ENCODE results near the gene GPC6.
"Not testable (repeated sequence)": the region's sequence is repeated elsewhere in the genome, so short reads cannot be mapped to it uniquely, and the experiment has no call there.

The GPC6 gene

DNA sequence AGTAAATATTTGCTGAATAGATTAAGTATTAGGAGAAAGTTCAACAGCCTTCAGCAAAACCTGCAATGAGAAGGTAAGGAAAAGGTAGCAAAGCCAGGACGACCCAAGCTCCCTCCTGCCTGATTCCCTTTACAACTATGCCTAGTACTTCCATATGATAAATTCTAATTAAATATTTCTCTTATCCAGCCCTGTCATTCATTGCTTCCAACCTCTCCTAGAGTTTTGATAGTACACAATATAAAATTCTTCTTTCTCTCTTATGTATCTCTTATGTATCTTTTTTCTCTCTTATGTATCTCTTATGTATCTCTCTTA lies 1065.7 kb downstream of the GPC6 start:
- Histone ChIP-seq H3K9me3 (ENCODE audit: control insufficient read depth, insufficient read depth, low read length) (no peaks in the 10 kb centered on the region), H3K36me3 (ENCODE audit: insufficient read depth, low read length) (no peaks in the 10 kb centered on the region), H3K9ac (ENCODE audit: low read depth, low read length) (no peak overlapping the region), H3K4me1 (ENCODE audit: insufficient read depth, low read length) (no peaks in the 10 kb centered on the region)

GRCh38 chr13:94296471-94296870 lies 1069.9 kb downstream of the GPC6 start:
- no peaks in the 10 kb centered on the region for H3K36me3 ChIP-seq (ENCODE audit: insufficient read depth, low read length)
- H3K9me3 ChIP-seq (ENCODE audit: control insufficient read depth, insufficient read depth, low read length), result no peaks in the 10 kb centered on the region
- H3K4me1 ChIP-seq (ENCODE audit: insufficient read depth, low read length), result no peaks in the 10 kb centered on the region
- H3K9ac ChIP-seq (ENCODE audit: low read depth, low read length), result no peak overlapping the region

DNA sequence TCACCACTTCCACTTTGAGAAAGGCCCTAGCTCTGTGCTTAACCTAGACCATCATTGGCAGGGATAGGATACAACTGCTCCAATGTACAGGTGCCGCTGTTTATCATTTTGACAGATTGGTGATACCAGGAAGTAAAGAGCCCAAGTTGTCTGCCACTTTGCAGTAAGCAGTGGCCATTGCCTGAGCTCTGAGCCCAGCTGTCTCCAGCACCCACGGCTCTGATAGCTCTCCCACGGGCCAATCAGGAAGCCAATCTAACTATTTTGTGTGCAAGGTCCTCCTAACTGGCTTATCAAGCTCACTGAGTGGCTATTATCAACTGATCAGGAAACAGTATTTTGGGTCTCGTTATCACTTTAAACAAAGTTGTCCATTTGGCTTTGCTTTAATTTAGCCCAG lies 1071.7 kb downstream of the GPC6 start:
- Histone ChIP-seq H3K4me1 (ENCODE audit: insufficient read depth, low read length) (no peaks in the 10 kb centered on the region), H3K9me3 (ENCODE audit: control insufficient read depth, insufficient read depth, low read length) (no peaks in the 10 kb centered on the region), H3K9ac (ENCODE audit: low read depth, low read length) (no peak overlapping the region), H3K36me3 (ENCODE audit: insufficient read depth, low read length) (no peaks in the 10 kb centered on the region)

- Histone ChIP-seq H3K36me3 (ENCODE audit: insufficient read depth, low read length) (no peaks in the 10 kb centered on the region), H3K9me3 (ENCODE audit: control insufficient read depth, insufficient read depth, low read length) (no peaks in the 10 kb centered on the region), H3K9ac (ENCODE audit: low read depth, low read length) (no peak overlapping the region), H3K4me1 (ENCODE audit: insufficient read depth, low read length) (peaks cover 9% of the 10 kb centered on the region; the same call in 1 of the 2 replicates)
Measured at GRCh38 chr13:94300401-94300800, 1073.8 kb downstream of the GPC6 start.

DNA sequence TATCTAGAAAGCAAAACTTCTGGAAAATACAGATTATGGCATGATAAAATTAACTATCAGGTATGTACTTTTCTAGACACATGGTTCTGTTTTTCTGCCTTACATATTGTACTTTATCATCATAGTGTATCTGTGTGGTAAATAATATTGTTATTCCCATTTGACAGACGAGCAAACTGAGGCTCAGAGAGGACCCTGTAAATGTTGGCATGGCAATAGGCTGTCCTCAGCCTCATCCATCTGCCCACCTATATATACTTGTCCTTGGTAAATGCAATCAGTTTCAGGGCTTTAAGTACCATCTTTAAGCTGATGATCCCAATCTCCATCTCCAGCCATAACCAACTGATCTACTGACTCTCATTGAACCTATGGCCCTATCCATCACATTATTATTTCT lies 1074.9 kb downstream of the GPC6 start:
- no peaks in the 10 kb centered on the region for H3K36me3 ChIP-seq (ENCODE audit: insufficient read depth, low read length)
- H3K9me3 ChIP-seq (ENCODE audit: control insufficient read depth, insufficient read depth, low read length), result no peaks in the 10 kb centered on the region
- H3K4me1 ChIP-seq (ENCODE audit: insufficient read depth, low read length), result peaks cover 9% of the 10 kb centered on the region; the same call in 1 of the 2 replicates
- H3K9ac ChIP-seq (ENCODE audit: low read depth, low read length), result no peak overlapping the region

- not testable (repeated sequence) for H3K4me1 ChIP-seq (ENCODE audit: insufficient read depth, low read length); H3K9me3 ChIP-seq (ENCODE audit: control insufficient read depth, insufficient read depth, low read length); H3K9ac ChIP-seq (ENCODE audit: low read depth, low read length); H3K36me3 ChIP-seq (ENCODE audit: insufficient read depth, low read length)
Measured at GRCh38 chr13:94302847-94303565, 1076.4 kb downstream of the GPC6 start.

DNA sequence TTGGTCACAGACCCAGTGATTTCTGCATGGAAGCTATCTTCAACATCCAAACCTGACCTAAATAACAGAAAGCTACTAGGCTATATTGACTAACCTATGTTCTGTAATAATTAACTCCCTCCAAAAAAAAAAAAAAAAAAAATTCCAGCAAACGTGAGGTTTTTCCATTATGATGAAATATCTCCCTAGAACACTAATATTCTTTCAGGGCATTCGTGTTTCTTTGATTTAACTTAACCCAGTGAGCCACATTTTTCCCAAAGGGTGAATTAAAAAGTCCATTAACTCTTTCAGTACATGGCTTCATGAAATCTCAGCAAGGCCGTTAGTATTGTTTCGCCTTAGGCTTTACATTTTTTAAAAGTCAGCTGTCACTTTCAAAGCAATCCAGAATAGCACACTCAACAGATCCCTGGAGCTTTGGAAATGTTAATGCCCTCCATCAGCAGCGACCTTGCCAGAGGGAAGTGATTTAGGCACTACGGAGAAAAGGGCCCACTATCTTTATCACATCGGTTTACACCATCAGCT lies 1077.1 kb downstream of the GPC6 start:
- H3K4me1 ChIP-seq (ENCODE audit: insufficient read depth, low read length), result peaks cover 9% of the 10 kb centered on the region; the same call in 1 of the 2 replicates
- H3K9ac ChIP-seq (ENCODE audit: low read depth, low read length), result no peak overlapping the region
- no peaks in the 10 kb centered on the region for H3K36me3 ChIP-seq (ENCODE audit: insufficient read depth, low read length)
- no peaks in the 10 kb centered on the region for H3K9me3 ChIP-seq (ENCODE audit: control insufficient read depth, insufficient read depth, low read length)

- no peak overlapping the region for H3K9ac ChIP-seq (ENCODE audit: low read depth, low read length)
- H3K4me1 ChIP-seq (ENCODE audit: insufficient read depth, low read length), result peaks cover 9% of the 10 kb centered on the region; the same call in 1 of the 2 replicates
- no peaks in the 10 kb centered on the region for H3K9me3 ChIP-seq (ENCODE audit: control insufficient read depth, insufficient read depth, low read length)
- no peaks in the 10 kb centered on the region for H3K36me3 ChIP-seq (ENCODE audit: insufficient read depth, low read length)
Measured at GRCh38 chr13:94305033-94305432, 1078.4 kb downstream of the GPC6 start.

GRCh38 chr13:94305463-94305862 lies 1078.9 kb downstream of the GPC6 start:
- Histone ChIP-seq H3K9ac (ENCODE audit: low read depth, low read length) (no peak overlapping the region), H3K36me3 (ENCODE audit: insufficient read depth, low read length) (no peaks in the 10 kb centered on the region), H3K9me3 (ENCODE audit: control insufficient read depth, insufficient read depth, low read length) (no peaks in the 10 kb centered on the region), H3K4me1 (ENCODE audit: insufficient read depth, low read length) (peaks cover 9% of the 10 kb centered on the region; the same call in 1 of the 2 replicates)

GRCh38 chr13:94305934-94306333 lies 1079.3 kb downstream of the GPC6 start:
- no peaks in the 10 kb centered on the region for H3K36me3 ChIP-seq (ENCODE audit: insufficient read depth, low read length)

GRCh38 chr13:94308832-94309231 lies 1082.2 kb downstream of the GPC6 start:
- Histone ChIP-seq H3K9me3 (ENCODE audit: control insufficient read depth, insufficient read depth, low read length) (no peaks in the 10 kb centered on the region), H3K4me1 (ENCODE audit: insufficient read depth, low read length) (peaks cover 22% of the 10 kb centered on the region), H3K9ac (ENCODE audit: low read depth, low read length) (no peak overlapping the region), H3K36me3 (ENCODE audit: insufficient read depth, low read length) (no peaks in the 10 kb centered on the region)

More at GRCh38 chr13:94305934-94306333, 1079.3 kb downstream of the GPC6 start:
- peaks cover 9% of the 10 kb centered on the region; the same call in 1 of the 2 replicates for H3K4me1 ChIP-seq (ENCODE audit: insufficient read depth, low read length)
- H3K9ac ChIP-seq (ENCODE audit: low read depth, low read length), result no peak overlapping the region
- H3K9me3 ChIP-seq (ENCODE audit: control insufficient read depth, insufficient read depth, low read length), result no peaks in the 10 kb centered on the region

- Histone ChIP-seq H3K9me3 (ENCODE audit: control insufficient read depth, insufficient read depth, low read length) (no peaks in the 10 kb centered on the region), H3K9ac (ENCODE audit: low read depth, low read length) (no peak overlapping the region), H3K36me3 (ENCODE audit: insufficient read depth, low read length) (no peaks in the 10 kb centered on the region), H3K4me1 (ENCODE audit: insufficient read depth, low read length) (peaks cover 16% of the 10 kb centered on the region)
Measured at GRCh38 chr13:94309576-94309975, 1083.0 kb downstream of the GPC6 start.

- H3K9me3 ChIP-seq (ENCODE audit: control insufficient read depth, insufficient read depth, low read length), result no peaks in the 10 kb centered on the region
- H3K9ac ChIP-seq (ENCODE audit: low read depth, low read length), result no peak overlapping the region
- no peaks in the 10 kb centered on the region for H3K36me3 ChIP-seq (ENCODE audit: insufficient read depth, low read length)
- peaks cover 16% of the 10 kb centered on the region for H3K4me1 ChIP-seq (ENCODE audit: insufficient read depth, low read length)
Measured at GRCh38 chr13:94309997-94310855, 1083.6 kb downstream of the GPC6 start.

DNA sequence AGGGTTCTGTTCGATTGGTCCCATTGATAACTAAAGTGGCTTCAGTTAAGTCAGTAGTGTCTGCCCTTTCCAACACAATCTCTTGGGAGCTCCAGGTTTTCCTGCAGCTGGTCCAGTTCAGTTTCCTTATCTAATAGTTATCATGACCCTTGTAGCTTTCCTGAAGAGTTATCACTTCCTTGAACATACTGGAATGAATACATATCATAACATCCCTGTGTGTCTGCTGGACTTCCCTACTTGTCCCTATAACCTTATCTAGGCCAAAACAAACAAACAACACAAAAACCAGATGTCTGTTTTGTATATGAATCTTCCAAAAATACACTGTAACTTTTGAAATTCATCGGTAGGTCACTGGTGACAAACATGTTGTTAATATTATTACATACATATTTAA lies 1085.3 kb downstream of the GPC6 start:
- no peak overlapping the region for H3K9ac ChIP-seq (ENCODE audit: low read depth, low read length)
- H3K36me3 ChIP-seq (ENCODE audit: insufficient read depth, low read length), result no peaks in the 10 kb centered on the region
- peaks cover 16% of the 10 kb centered on the region for H3K4me1 ChIP-seq (ENCODE audit: insufficient read depth, low read length)
- H3K9me3 ChIP-seq (ENCODE audit: control insufficient read depth, insufficient read depth, low read length), result no peaks in the 10 kb centered on the region
